ENCODE results near the gene RAB44.
A peak's percentile ranks its signal among the peaks of the same experiment; 100 is the strongest.
"Not testable (repeated sequence)": the region's sequence is repeated elsewhere in the genome, so short reads cannot be mapped to it uniquely, and the experiment has no call there.

RAB44 gene

DNA sequence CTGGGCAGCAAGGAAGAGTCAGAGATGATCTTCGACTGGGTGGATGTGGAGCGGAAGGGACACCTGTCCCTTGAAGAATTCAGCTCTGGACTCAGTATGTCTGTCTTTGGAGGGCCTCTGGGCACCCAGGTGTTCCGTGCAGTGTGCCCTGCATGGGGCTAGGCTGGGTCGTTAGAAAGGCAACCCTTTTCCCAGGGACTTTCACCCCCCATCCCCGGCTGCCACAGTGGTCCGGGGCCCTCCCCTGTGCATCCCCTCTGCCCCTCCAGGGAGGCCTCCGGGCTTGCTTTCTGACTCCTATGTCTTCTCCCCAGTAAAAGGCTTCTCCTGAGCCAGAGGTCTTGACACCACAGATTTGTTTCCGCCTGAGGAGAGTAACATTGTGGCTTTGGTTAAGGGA is 16.2 kb downstream of the RAB44 start:
- DNase-seq (ENCODE audit: low read depth in 2 of 2), result no peak

DNA sequence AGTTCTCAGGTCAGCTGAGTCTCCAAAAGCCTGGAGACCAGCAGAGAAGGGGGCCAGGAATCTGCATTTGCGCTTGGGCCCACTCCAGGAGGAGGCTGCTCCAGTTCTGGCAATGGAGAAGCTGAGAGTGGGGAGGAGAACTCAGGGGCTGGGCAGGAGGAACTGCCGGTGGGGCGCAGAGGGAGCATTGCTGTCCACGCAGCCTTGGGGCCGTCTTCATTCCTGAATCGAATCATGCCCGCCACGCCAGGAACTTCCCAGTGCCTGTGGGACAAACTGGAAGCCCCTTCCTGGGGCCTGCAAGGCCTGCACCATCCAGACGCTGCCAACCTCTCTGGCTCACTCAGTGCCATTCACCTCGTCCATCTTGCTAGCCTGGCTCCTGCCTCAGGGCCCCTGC is 16.9 kb downstream of the RAB44 start:
- no peak for DNase-seq (ENCODE audit: low read depth in 2 of 2)

DNA sequence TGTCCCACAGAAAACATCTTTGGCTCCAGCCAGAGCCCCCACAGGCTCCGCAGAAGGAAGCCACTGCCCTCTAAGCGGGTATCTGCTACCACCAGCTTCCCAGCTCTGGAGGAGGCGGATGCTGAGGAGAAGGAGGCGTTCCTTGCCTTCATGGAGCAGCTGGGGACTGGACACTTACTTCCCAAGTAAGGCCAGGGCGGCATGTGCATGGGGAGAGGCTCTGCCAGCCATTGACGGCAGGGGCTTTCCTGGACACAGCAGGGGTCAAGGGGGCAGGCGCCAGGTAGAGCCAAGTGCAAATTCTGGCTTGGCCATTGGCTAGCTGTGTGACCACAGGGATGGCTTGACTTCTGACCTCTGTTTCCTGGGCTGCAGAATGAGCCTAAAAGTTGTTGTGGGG is 17.8 kb downstream of the RAB44 start:
- DNase-seq (ENCODE audit: low read depth in 2 of 2), result no peak

DNA sequence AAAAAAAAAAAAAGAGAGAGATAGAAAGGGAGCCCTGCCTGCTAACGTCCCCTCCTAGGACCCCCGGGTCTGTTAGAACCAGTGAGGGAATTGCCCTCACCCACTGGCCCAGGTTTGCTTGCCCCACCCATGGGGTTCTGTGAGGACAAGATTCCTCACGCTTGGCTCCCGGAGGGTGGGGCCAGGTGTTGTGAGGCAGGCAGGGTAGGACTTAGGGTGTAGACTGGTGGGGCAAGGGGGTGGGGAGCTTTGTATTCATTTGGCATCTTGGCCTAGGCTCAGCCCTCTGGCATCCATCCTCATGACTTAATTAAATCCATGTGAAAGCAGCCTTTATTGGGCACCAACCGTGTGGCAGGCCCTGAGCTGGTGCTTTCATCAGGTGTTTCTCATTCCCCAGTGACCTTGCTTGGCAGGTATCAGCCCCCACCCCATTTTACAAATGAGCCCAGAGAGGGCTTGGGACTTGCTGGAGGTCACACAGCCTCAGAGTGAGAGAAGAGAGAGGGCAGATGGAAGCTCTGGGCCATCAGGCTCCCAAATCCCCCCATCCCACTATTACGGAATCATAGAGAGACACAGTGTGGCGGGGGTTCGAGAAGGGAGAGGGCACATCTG is 19.0 kb downstream of the RAB44 start:
- no peak for DNase-seq (ENCODE audit: low read depth in 2 of 2)

DNA sequence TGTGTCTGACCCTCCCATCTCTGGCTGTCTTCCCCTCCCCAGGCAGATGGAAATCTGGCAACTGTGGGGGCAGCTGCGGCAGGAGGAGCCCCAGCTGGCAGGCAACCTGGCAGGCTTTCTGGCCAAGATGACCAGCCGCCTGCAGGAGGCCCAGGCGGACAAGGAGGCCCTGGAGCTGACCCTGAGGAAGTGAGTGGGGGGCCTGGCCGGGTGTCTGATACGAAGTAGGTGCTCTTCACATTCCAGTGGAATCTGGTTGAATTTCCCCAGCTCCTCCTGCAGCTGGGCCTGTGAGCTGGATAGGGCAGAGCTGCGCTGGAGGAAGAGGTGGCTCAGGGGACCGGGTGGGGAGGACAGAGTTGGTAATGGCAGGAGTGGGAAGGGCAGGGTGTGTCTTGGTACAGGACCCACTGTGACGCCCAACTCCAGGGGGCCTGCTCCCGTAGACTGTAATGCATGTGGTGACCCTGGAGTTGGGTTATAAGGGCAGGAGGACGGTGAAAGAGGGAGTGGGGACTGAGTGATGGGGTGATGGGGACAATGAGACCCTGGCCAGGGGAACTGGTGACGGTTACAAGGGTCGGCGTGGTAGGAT is 19.7 kb downstream of the RAB44 start:
- no peak for DNase-seq (ENCODE audit: low read depth in 2 of 2)

DNA sequence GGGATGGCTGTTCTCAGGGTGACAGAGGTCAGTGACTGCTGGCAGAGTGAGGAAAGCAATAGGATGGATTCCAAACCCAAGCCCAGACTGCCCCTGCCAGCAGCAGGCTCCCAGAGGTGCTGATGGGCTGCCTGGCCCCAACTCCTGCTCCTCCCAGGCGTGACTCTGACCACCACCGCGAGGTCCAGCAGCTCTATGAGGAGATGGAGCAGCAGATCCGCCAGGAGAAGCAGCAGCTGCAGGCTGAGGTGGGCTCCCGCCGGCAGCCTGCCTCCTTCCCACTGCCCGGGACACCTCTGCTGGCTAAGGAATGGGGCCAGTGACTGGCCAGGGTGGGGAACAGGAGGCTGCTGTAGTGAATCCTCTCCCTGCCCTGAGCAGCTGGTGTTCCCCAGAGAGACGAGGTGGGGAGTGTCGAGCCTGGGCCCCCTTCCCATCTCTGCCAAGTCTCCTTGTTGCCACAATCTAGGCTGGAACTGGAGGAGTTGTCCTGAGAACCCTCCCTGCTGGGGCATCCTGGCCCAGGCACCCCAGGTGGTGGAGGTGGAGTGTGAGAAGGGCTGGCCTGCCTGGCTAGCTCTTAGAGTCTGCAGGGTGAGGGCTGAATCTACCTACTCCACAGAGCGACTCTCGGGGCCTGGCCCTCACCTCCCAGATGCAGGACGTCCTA is 20.4 kb downstream of the RAB44 start:
- DNase-seq (ENCODE audit: low read depth in 2 of 2), result no peak

DNA sequence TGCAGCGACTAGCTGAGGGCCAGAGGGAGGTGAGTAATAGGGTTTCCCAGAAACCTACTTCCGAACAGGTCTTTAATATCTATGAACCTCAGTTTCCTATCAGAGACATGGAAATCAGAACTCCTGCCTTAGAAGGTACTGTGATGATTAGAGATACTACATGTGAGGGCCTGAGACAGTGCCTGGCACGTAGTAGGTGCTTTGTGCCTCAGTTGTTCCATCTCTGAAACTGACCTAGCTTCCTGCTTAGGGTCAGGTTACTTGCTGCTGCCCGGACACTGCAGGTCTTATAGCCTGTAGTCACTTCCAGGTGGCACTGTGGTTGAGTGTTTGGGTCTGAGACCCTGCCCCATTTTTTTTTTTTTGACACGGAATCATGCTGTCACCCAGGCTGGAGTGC is 20.9 kb downstream of the RAB44 start:
- DNase-seq (ENCODE audit: low read depth in 2 of 2), result no peak

DNA sequence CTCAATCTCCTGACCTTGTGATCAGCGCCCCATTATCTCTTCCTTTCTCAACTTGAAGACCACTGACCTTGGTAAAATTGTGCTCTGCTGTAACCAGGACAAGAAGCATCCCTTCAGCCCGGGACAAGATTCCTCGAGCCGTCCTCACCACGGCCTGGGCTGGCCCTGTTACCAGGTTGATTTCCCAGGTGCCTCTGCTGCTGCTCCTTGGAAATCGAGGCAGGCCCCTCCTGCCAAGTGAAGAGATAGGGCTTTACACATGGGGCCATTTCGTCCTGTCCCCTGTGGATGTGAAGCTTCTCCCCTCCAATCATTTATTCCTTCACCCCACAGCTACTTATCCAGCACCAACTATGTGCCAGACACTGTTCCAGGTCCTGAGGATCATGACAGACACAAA is 21.5 kb downstream of the RAB44 start:
- DNase-seq (ENCODE audit: low read depth in 2 of 2), result no peak

DNA sequence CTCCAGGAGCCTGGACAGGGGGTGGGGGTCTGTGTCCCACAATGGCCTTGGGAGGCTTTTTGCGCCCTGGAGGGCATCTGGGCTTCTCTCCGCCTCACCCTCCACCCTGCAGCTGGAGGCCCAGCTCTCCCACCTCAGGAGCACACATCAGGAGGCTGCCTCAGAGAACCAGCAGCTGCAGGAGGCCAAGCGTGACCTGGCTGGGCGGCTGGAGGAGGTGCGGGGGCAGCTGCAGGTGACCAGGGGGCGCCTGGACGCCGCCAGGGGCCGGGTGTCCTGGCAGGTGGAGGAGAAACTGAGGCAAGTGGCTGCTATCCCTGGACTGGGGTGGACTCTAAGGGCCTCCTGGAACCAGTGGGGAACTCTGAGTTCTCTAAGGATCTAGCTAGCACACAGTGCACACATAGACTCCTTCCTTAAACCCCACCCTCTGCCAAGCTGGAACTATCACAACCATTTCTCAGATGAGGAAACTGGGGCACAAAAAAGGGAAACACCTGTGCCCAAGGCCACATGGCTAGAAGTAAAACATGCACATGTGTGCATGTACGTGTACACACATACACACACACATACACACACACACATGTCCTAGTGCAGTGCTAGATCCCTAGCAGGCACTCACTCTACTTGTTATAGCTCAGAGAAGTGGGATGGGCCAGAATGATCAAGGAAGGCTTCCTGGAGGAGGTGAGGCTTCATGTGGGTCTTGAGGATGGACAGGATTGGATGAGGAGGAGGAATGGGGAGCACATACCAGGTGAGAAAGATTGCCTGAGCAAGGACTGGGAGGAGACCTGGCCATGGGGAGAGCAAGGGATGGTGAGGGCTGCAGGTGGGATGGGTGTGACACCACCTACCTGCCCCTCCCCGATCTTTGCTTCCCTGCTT is 22.9 kb downstream of the RAB44 start:
- DNase-seq (ENCODE audit: low read depth in 2 of 2), result no peak

DNA sequence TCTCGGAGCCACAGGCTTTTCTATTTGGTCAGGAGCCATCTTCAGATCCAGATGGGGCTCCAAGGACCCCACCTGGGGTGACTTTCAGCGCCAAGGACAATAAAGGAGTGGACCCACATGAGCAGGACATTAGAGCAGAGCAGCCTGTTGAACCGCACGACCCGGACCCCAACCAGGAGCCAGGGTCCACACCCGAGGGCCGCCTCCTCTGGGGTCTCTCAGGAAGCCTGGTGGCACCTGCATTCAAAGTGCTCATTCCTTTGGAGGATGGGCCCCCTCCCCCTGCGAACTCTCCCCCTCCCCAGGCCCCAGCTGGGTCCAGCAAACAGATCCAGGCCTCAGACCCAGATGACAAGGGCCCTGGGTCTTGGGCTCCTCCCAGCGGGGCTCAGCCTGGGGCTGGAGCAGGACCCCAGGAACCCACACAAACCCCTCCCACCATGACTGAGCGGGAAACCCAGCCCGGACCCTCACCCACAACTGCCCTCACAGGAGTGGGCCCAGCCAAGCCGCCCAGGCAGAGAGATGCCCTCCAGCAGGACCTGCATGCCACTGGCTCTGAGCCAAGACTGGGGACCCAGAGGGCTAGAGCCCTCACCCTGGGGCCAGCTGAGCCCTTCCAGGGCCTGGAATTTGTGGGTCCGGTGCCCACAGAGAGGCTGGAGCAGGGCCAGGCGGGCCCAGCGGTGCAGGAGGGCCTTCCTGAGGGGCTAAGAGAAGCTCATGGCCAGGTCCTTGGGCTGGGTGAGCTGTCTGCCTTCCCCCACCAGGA is 23.9 kb downstream of the RAB44 start:
- no peak for DNase-seq (ENCODE audit: low read depth in 2 of 2)

DNA sequence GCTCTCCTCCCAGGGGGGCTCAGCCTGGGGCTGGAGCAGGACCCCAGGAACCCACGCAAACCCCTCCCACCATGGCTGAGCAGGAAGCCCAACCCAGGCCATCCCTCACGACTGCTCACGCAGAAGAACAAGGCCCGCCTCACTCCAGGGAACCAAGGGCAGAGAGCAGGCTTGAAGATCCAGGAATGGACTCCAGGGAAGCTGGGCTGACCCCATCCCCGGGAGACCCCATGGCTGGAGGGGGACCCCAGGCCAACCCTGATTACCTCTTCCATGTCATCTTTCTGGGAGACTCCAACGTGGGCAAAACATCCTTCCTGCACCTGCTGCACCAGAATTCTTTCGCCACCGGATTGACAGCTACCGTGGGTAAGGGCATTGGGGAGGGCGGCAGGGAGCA is 24.7 kb downstream of the RAB44 start:
- DNase-seq (ENCODE audit: low read depth in 2 of 2), result no peak

DNA sequence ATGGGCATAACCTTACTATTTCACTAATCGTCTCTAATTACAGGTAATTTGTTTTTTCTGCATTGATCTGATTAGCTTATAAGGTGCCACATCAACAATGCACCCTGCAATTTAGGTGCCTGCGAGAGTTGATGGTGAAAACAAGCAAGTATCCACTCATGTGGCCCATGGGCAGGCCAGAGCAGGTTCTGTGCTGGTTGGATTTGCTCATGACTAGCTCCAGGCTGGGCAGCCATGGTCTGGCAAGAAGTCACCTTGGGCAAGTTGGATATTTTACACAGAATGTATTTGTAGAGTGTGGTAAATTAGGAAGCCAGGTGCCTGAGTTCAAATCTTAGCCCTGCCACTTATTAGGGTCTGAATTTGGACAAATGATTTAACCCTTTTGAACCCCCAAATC is 25.3 kb downstream of the RAB44 start:
- no peak for DNase-seq (ENCODE audit: low read depth in 2 of 2)

DNA sequence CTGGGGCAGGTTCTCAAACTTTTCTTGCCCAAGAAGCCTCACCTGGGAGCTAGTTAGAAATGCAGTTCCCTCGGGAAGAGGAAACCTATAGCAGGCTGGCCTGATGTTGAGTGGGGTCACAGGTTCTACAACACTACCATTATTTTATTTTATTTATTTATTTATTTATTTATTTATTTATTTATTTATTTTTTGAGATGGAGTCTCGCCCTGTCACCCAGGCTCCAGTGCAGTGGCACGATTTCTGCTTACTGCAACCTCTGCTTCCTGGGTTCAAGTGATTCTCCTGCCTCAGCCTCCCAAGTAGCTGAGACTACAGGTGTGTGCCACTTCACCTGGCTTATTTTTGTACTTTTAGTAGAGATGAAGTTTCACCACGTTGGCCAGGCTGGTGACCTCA is 26.4 kb downstream of the RAB44 start:
- DNase-seq (ENCODE audit: low read depth in 2 of 2), result not testable (repeated sequence)

DNA sequence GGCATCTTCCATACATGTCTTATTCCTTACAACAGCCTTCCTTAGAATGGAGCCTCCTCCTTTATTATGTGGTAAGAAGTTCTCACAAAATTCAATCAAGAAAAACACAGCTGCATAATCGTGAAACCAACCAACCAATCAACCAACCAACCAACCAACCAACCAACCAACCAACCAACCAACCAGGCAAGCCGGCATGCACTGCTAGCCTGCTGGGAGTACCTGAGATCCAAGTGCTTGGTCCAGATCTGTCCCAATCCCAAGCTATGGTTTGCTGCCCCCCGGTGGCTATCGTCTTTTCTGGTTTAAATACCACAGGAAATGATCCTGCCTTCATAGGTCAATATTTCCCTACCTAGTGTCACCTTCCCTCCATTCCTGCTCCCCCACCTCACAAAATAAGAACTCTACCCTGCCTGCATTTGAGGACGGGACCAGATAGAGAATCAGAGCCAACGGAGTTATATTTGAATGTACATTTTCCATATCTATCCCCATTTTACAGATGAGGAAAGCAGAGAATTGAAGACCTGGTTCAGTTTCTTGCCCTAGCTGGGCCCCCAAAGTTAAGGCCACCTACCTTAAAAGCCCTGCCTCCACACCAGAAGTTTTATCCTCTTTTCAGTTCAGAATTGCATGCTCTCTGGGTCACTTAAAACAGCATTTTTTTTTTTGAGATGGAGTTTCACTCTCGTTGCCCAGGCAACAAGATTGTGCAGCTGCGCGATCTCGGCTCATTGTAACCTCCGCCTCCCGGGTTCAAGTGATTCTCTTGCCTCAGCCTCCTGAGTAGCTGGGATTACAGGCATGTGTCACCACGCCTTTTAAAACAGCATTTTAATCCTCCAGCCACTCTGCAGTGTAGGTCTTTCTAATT is 27.1 kb downstream of the RAB44 start:
- peak; percentile 30 to 59 for DNase-seq (ENCODE audit: low read depth in 2 of 2)

DNA sequence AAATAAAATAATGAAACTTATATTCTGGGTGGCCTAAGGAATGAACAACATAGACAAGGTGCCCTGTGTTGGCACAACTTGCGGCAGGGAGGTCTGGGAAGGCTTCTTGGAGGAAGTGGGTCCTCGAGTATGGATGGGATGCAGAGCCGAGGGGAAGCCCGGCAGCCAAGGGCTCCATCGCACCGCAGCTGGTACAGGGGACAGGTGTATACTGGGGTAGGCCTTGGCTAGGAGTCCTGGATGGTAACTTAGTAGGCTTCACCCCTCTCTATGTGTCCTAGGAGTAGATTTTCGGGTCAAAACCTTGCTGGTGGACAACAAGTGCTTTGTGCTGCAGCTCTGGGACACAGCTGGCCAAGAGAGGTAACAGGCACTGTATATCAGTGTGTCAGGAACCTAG is 28.0 kb downstream of the RAB44 start:
- DNase-seq (ENCODE audit: low read depth in 2 of 2), result no peak

DNA sequence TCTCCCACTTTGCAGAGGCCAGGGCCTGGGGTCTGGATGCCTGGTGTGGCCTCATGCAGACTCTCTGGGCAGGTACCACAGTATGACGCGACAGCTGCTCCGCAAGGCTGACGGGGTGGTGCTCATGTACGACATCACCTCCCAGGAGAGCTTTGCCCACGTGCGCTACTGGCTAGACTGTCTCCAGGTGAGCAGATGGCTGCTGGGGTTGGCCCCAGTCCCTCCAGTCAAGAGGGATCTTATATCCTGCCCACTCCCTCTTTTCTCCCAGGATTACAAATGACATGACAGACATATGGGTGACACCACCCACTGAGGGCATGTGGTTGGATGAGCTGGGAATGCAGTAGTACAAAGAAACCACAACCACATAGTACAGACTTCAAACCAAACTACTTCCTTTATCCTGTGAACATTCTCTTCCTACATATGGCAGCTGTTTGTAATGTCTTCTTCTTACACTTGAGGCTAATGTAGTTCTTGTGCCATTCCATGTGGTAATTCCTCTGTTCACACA is 29.9 kb downstream of the RAB44 start:
- no peak for DNase-seq (ENCODE audit: low read depth in 2 of 2)

DNA sequence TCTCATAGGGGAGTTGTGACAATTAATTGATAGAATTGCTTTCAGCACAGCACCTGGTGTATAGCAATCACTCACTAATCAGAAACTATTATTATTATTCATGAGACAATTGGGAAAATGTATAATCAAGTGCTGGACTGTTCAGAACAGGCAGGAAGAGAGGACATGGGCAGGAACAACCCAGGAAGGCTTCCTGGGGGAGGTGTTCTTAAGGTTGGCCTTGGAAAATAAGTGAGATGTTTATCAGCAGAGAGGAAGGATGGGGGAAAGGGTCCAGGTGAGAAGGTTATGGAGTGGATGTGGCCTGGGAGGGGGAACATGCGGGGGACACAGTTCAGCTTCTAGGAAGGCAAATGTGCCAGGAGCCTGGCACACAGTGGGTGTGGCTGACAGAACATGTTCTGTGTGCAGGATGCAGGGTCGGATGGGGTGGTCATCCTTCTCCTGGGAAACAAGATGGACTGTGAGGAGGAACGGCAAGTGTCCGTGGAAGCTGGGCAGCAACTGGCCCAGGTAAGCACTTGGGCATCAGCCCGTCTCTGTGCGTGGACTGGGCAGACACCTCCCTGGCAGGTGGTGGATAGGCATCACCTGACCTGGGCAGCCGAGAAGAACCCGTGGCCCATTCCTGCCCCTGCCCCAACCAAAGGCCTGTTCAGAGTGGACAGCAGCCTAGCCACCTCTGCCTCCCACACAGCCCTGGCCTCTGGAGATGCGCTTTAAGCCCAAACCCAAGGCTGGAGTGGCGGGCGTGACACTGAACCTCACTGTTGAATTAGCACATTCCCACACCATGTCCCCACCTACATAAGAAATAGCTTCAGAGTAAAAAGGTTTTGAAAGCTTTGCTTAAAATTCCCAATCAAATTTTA is 30.9 kb downstream of the RAB44 start:
- no peak for DNase-seq (ENCODE audit: low read depth in 2 of 2)

DNA sequence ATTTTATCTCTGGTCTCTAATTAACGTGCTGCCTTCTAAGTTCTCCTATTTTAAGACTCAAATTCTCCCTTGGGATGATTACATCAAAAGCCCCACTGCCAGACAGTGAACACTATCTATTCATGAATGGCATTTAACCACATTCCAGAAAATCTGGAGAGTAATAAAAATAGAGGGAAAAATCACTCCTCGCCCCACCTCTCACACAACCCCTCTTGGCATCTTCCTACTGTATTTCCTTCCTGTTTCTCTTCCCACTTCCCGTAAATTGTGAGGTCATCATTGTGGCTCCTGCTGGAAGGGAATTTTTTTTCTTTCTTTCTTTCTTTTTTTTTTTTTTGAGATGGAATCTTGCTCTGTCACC is 31.5 kb downstream of the RAB44 start:
- no peak for DNase-seq (ENCODE audit: low read depth in 2 of 2)

All from stimulated activated CD8-positive, alpha-beta memory T cell treated with anti-CD3 and anti-CD28 coated beads, Interleukin-2, amount 100 ng/mL, for 48 hours (primary cell).